Activated CD8-positive, alpha-beta memory T cell treated with anti-CD3 and anti-CD28 coated beads, Interleukin-2, amount 50 U/mL, for 4 hours (primary cell): ENCODE data around the gene AKAP5.
"Not testable (repeated sequence)": the region's sequence is repeated elsewhere in the genome, so short reads cannot be mapped to it uniquely, and the experiment has no call there.

ENCODE experiments used
- DNase-seq: peaks from one replicate; pipeline ENCODE4 v3.0.0-alpha.2; 2020

The AKAP5 gene

GRCh38 chr14:64504310-64504896 is 39.1 kb downstream of the AKAP5 start, which contains the start of gene ZBTB1:
ZBTB1 (plus strand) TSS chr14:64504770; CDS start chr14:64521505, 16,735 bp downstream.
- DNase-seq, result peak; percentile 87

GRCh38 chr14:64504897-64505794 is 39.8 kb downstream of the AKAP5 start:
- peak; percentile 82 for DNase-seq

- no peak for DNase-seq
These were observed 41.4 kb downstream of the AKAP5 start for GRCh38 chr14:64506721-64507120.

GRCh38 chr14:64507376-64508156 is 42.3 kb downstream of the AKAP5 start:
- DNase-seq, result peak; percentile 39

GRCh38 chr14:64508215-64508776 is 43.0 kb downstream of the AKAP5 start:
- no peak for DNase-seq

- DNase-seq, result no peak
These were observed 43.7 kb downstream of the AKAP5 start for GRCh38 chr14:64509036-64509435.

- peak; percentile 66 for DNase-seq
These were observed 45.7 kb downstream of the AKAP5 start for GRCh38 chr14:64510825-64511671.

- DNase-seq, result no peak
These were observed 48.0 kb downstream of the AKAP5 start for GRCh38 chr14:64513271-64513670.

- no peak for DNase-seq
These were observed 49.8 kb downstream of the AKAP5 start for GRCh38 chr14:64515053-64515452.

GRCh38 chr14:64516969-64517368 is 51.7 kb downstream of the AKAP5 start:
- no peak for DNase-seq

- DNase-seq, result not testable (repeated sequence)
These were observed 52.4 kb downstream of the AKAP5 start for GRCh38 chr14:64517667-64518066.

- no peak for DNase-seq
These were observed 52.9 kb downstream of the AKAP5 start for GRCh38 chr14:64518229-64518628.

- no peak for DNase-seq
These were observed 55.4 kb downstream of the AKAP5 start for GRCh38 chr14:64520699-64521098.

GRCh38 chr14:64522591-64523355 is 57.5 kb downstream of the AKAP5 start:
- no peak for DNase-seq
